ENCODE results near the gene ADAMTS8. TPM values are rescaled to one million over a fixed set of nuclear protein-coding genes. Genes with fewer than 3 reads are reported as not detected.

Gene ADAMTS8
- total RNA-seq, 1 experiment from 2014 or later = 0.07 TPM

DNA sequence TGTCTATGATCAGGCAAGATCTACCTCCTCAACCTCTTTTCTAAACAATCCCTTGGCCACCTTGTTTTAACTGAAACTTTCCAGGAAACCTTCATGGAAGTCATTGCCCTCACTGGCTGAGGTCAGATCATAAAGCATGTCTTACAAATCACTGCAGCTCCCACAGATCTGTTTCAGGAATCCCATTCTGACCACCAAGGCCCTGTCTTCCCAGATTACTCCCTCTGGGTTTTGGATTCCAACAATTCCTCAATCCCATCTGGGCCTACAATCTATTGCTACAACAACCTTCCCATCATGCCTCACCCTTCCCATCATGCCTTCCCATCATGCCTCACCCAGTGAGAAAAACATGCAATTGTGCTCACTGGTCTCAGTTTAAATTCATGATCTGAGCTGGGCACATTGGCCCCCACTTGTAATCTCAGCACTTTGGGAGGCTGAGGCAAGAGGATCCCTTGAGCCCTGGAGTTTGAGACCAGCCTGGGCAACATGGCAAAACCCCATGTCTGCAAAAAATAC lies 35.9 kb upstream of the ADAMTS8 start:
- ATAC-seq (no peak), DNase-seq (ENCODE audit: low read depth, low spot score) (no peak)
- Histone ChIP-seq H3K27me3 (ENCODE audit: insufficient read depth, low read length) (no peaks in the 10 kb centered on the region), H3K9ac (ENCODE audit: low read length) (no peak overlapping the region), H2AFZ (ENCODE audit: low read depth, low read length, poor library complexity, severe bottlenecking) (no peak overlapping the region), H3K79me2 (ENCODE audit: insufficient read depth, low read length) (no peaks in the 10 kb centered on the region), H3K27ac (ENCODE audit: low read depth, low read length) (no peak overlapping the region), H3K9me2 (ENCODE audit: insufficient read depth) (no peaks in the 10 kb centered on the region), H3K9me3 (ENCODE audit: control insufficient read depth in 1 of 2, insufficient read depth in 1 of 2, low read depth in 1 of 2, low read length in 2 of 2) (no peaks in the 10 kb centered on the region), H4K20me1 (ENCODE audit: insufficient read depth) (no peaks in the 10 kb centered on the region), H3K4me3 (replicated peaks in 1 of 2; ENCODE audit: low read depth in 1 of 2, low read length in 2 of 2) (no peak overlapping the region), H3K4me2 (ENCODE audit: low read length) (no peak overlapping the region), H3K4me1 (ENCODE audit: control insufficient read depth in 1 of 2, insufficient read depth in 2 of 2, low read length in 2 of 2) (no peaks in the 10 kb centered on the region), H3K36me3 (ENCODE audit: control insufficient read depth in 1 of 2, insufficient read depth in 2 of 2, low read length in 2 of 2) (no peaks in the 10 kb centered on the region)
- BruUV-seq (replicated peaks) = no TSS peak
- RAD21 ChIA-PET (ENCODE audit: low non-redundant PET in 1 of 2, low total read pairs in 2 of 2, uncharacterized antibody in 2 of 2, unreplicated experiment in 2 of 2) = no interaction called here
- TF ChIP-seq RAD21 (IDR thresholded peaks at IDR 0.05; ENCODE audit: low read depth) (no peak), SRF (IDR thresholded peaks at IDR 0.05; ENCODE audit: low read depth) (no peak), TCF7L2 (IDR thresholded peaks at IDR 0.05; ENCODE audit: borderline replicate concordance, extremely low read depth, insufficient read depth, insufficient read length) (no peak), SIN3A (IDR thresholded peaks at IDR 0.05; ENCODE audit: low read depth) (no peak)
- POLR2A ChIA-PET = no interaction called here
- CTCF ChIA-PET = no interaction called here
- intact Hi-C loops (cut with micrococcal nuclease) = no loop called here

GRCh38 chr11:130462931-130463330 lies 34.5 kb upstream of the ADAMTS8 start:
- ATAC-seq (no peak), DNase-seq (ENCODE audit: low read depth, low spot score) (no peak)
- Histone ChIP-seq H3K9ac (ENCODE audit: low read length) (no peak overlapping the region), H3K27ac (ENCODE audit: low read depth, low read length) (no peak overlapping the region), H3K4me1 (ENCODE audit: control insufficient read depth in 1 of 2, insufficient read depth in 2 of 2, low read length in 2 of 2) (no peaks in the 10 kb centered on the region), H3K79me2 (ENCODE audit: insufficient read depth, low read length) (no peaks in the 10 kb centered on the region), H2AFZ (ENCODE audit: low read depth, low read length, poor library complexity, severe bottlenecking) (no peak overlapping the region), H3K9me3 (ENCODE audit: control insufficient read depth in 1 of 2, insufficient read depth in 1 of 2, low read depth in 1 of 2, low read length in 2 of 2) (no peaks in the 10 kb centered on the region), H4K20me1 (ENCODE audit: insufficient read depth) (no peaks in the 10 kb centered on the region), H3K27me3 (ENCODE audit: insufficient read depth, low read length) (no peaks in the 10 kb centered on the region), H3K9me2 (ENCODE audit: insufficient read depth) (no peaks in the 10 kb centered on the region), H3K36me3 (ENCODE audit: control insufficient read depth in 1 of 2, insufficient read depth in 2 of 2, low read length in 2 of 2) (no peaks in the 10 kb centered on the region), H3K4me3 (replicated peaks in 1 of 2; ENCODE audit: low read depth in 1 of 2, low read length in 2 of 2) (no peak overlapping the region), H3K4me2 (ENCODE audit: low read length) (no peak overlapping the region)
- ChIA-PET CTCF (interaction anchor here (0.7 kb wide), 1 partner anchor 32 kb away, joined by 4 read pairs; no protein-coding TSS in a partner anchor), POLR2A (no interaction called here), RAD21 (ENCODE audit: low non-redundant PET in 1 of 2, low total read pairs in 2 of 2, uncharacterized antibody in 2 of 2, unreplicated experiment in 2 of 2) (no interaction called here)
- TF ChIP-seq SRF (IDR thresholded peaks at IDR 0.05; ENCODE audit: low read depth) (no peak), EZH2 (IDR thresholded peaks at IDR 0.05) (no peak), ATF3 (IDR thresholded peaks at IDR 0.05) (no peak), ZNF274 (IDR thresholded peaks at IDR 0.05; ENCODE audit: low read depth, low read length) (no peak), YY1 (IDR thresholded peaks at IDR 0.05; ENCODE audit: extremely low read depth, insufficient replicate concordance, low read depth, low read length) (no peak), CBX3 (IDR thresholded peaks at IDR 0.05; ENCODE audit: low read depth) (no peak), SIN3A (IDR thresholded peaks at IDR 0.05; ENCODE audit: low read depth) (no peak), ZBTB33 (IDR thresholded peaks at IDR 0.05; ENCODE audit: extremely low read depth, insufficient replicate concordance, low read length) (no peak), SP1 (IDR thresholded peaks at IDR 0.05; ENCODE audit: low read depth) (no peak)
- TF ChIP-seq, protein P1, sequence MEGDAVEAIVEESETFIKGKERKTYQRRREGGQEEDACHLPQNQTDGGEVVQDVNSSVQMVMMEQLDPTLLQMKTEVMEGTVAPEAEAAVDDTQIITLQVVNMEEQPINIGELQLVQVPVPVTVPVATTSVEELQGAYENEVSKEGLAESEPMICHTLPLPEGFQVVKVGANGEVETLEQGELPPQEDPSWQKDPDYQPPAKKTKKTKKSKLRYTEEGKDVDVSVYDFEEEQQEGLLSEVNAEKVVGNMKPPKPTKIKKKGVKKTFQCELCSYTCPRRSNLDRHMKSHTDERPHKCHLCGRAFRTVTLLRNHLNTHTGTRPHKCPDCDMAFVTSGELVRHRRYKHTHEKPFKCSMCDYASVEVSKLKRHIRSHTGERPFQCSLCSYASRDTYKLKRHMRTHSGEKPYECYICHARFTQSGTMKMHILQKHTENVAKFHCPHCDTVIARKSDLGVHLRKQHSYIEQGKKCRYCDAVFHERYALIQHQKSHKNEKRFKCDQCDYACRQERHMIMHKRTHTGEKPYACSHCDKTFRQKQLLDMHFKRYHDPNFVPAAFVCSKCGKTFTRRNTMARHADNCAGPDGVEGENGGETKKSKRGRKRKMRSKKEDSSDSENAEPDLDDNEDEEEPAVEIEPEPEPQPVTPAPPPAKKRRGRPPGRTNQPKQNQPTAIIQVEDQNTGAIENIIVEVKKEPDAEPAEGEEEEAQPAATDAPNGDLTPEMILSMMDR (IDR thresholded peaks at IDR 0.05 in 2 of 3, conservative IDR thresholded peaks at IDR 0.05 in 1 of 3; ENCODE audit: borderline replicate concordance in 1 of 3, insufficient read depth in 1 of 3, low read depth in 2 of 3, low read length in 2 of 3) = no peak
- BruUV-seq (replicated peaks) = no TSS peak
- intact Hi-C loops (cut with micrococcal nuclease) = no loop called here

Data from HCT116 (cell line).